ENCODE measurements around the gene LAMTOR2. TPM values are rescaled to one million over a fixed set of nuclear protein-coding genes. Genes with fewer than 3 reads are reported as not detected.

LAMTOR2 gene
- total and polyA plus RNA-seq, 10 of the 15 experiments (the other 5 are each of a cell fraction or from before 2014, with no cell fraction given) = 71.9 to 264 (median 97.0) TPM

DNA sequence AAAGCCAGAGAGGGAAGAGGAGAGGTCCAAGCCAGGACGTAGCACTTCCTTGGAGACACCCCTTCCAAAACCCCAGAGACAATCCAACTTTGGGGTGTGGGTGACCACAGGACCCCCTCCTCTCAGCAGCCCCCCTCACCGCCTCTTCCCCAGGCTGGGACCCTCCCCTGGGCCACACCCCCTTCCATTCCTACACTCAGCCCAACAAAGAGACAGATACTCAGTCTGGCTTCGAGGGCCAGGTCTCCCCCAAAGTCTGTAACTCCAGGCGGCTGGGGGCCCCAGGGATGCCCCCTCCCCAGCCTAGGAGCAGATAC lies 26.2 kb downstream of the LAMTOR2 start (continued):
- no peak for TF ChIP-seq CREM (IDR thresholded peaks at IDR 0.05; ENCODE audit: low read depth)

DNA sequence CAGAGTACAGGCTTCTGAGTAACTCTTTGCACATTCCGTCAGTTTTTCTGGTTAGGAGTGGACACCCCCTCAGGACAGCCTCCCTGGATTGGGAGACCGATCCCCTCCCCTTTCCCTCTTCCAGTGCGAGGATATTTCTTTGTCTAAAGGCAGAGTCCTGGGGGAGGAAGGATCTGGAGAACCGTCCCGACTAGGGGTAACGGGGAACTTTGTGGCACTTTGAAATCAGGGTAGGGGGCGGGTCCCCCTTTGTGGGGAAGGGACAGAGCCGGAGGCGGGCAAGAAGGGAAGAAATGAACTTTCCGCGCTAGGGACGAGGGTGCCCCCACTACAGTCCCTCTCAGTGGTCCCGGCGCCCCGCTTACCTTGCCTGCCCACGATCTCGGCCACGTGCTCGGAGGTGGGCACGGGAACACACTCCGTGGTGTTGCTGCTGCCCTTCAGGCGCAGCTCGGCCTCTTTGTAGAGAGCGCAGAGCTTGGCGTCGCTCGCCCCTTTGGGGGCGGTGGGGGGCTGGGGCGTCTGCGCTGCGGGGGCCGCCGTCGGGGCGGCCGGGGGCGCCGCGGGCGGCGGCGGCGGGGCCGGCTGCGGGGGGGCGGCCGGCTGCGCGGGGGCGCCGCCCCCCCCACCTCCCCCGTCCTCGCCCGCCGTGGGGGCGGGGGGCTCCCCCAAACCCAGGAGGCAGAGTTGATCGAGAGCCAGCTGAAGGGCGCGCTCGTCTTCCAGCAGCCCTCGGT lies 26.8 kb downstream of the LAMTOR2 start:
- Histone ChIP-seq H3K4me1 (ENCODE audit: control insufficient read depth, insufficient read depth, low read length) (peaks cover 4% of the 10 kb centered on the region; the same call in 1 of the 2 replicates), H3K36me3 (ENCODE audit: control insufficient read depth in 2 of 2, insufficient read depth in 2 of 2, low read length in 1 of 2) (no peaks in the 10 kb centered on the region), H3K79me2 (ENCODE audit: control insufficient read depth, insufficient read depth, low read length) (no peaks in the 10 kb centered on the region), H3K4me3 (peak overlapping the region; percentile 95; the same call in 1 of the 2 replicates), H2AFZ (ENCODE audit: control insufficient read depth, low read depth, low read length) (no peak overlapping the region), H3K9ac (ENCODE audit: control insufficient read depth, insufficient read depth, low read length) (no peak overlapping the region), H3K27me3 (replicated peaks in 1 of 2; ENCODE audit: control insufficient read depth in 2 of 2, insufficient read depth in 2 of 2, low read length in 1 of 2) (peaks cover 0 to 2% of the 10 kb centered on the region in 2 experiments; a peak in 1 of 4 replicates), H3K4me2 (ENCODE audit: control insufficient read depth, insufficient read depth) (peak overlapping the region; percentile 72; the same call in 1 of the 2 replicates), H4K20me1 (ENCODE audit: control insufficient read depth, insufficient read depth) (no peaks in the 10 kb centered on the region), H3K27ac (ENCODE audit: control insufficient read depth, insufficient read depth) (no peak overlapping the region), H3K9me3 (replicated peaks; ENCODE audit: control insufficient read depth, insufficient read depth, low read length) (no peaks in the 10 kb centered on the region; the same call in 2 of the 3 replicates)
- ATAC-seq (no peak), FAIRE-seq (no peak), DNase-seq (ENCODE audit: low read depth, low spot score) (no peak)
- in situ Hi-C loops (cut with MboI) (no loop called here), intact Hi-C loops (cut with micrococcal nuclease; ENCODE audit: unreplicated experiment) (no loop called here)
- TF ChIP-seq, protein P1, sequence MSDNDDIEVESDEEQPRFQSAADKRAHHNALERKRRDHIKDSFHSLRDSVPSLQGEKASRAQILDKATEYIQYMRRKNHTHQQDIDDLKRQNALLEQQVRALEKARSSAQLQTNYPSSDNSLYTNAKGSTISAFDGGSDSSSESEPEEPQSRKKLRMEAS (IDR thresholded peaks at IDR 0.05; ENCODE audit: low read depth, low read length) = 0 out of 2 replicates have a peak, but pooled peaks have one; percentile 33
- TF ChIP-seq, protein P2, sequence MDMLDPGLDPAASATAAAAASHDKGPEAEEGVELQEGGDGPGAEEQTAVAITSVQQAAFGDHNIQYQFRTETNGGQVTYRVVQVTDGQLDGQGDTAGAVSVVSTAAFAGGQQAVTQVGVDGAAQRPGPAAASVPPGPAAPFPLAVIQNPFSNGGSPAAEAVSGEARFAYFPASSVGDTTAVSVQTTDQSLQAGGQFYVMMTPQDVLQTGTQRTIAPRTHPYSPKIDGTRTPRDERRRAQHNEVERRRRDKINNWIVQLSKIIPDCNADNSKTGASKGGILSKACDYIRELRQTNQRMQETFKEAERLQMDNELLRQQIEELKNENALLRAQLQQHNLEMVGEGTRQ (IDR thresholded peaks at IDR 0.05; ENCODE audit: borderline replicate concordance, low read depth, low read length) = no peak
- no peak for TF ChIP-seq ZSCAN29 (IDR thresholded peaks at IDR 0.05)
- TF ChIP-seq DPF2 (IDR thresholded peaks at IDR 0.05) = no peak
- no peak for TF ChIP-seq ZZZ3 (IDR thresholded peaks at IDR 0.05; ENCODE audit: control insufficient read depth, insufficient read length, low read depth)
- peak in 1 of 2 experiments; percentile 84; a peak in 1 of 3 replicates for TF ChIP-seq EGR1 (IDR thresholded peaks at IDR 0.05; ENCODE audit: borderline replicate concordance in 1 of 2, low read depth in 2 of 2, low read length in 2 of 2)
- peak in 1 of 2 experiments; percentile 37; a peak in 1 of 4 replicates for TF ChIP-seq BHLHE40 (IDR thresholded peaks at IDR 0.05; ENCODE audit: borderline replicate concordance in 1 of 2, low read depth in 2 of 2, low read length in 1 of 2)
- TF ChIP-seq HDAC2 (IDR thresholded peaks at IDR 0.05) = no peak
- CTCF ChIA-PET = no interaction called here
- WGBS (ENCODE audit: insufficient coverage, insufficient replicate concordance, low lambda C conversion rate, missing lambda C conversion rate) = 36% methylated on average over 31 of the region's 61 CpGs
- SMC1A ChIA-PET (ENCODE audit: uncharacterized antibody, unreplicated experiment) = interaction anchor here (3.4 kb wide), 1 partner anchor 15 kb away, joined by 13 read pairs; no protein-coding TSS in a partner anchor
- RAD21 ChIA-PET (ENCODE audit: unreplicated experiment) = no interaction called here
- POLR2A ChIA-PET = interaction anchor here (1.4 kb wide), 1 partner anchor 12 kb away, joined by 3 read pairs; no protein-coding TSS in a partner anchor
- no TSS peak for BruUV-seq (replicated peaks)

Data from GM12878 (cell line).